GM18505 (cell line): ENCODE data around the gene UBE2F.
"Not testable (repeated sequence)": the region's sequence is repeated elsewhere in the genome, so short reads cannot be mapped to it uniquely, and the experiment has no call there.

Experiments used
- ATAC-seq: cut with Tn5 transposase; IDR thresholded peaks from one replicate; pipeline ENCODE4 v1.9.1; 2021; ENCODE audit not compliant: unreplicated experiment
- POLR2A ChIP-seq: IDR thresholded peaks from 4 replicates; pipeline ENCODE4 v1.6.1; 2011; ENCODE audit warnings: borderline replicate concordance; ENCODE audit not compliant: insufficient read depth, insufficient read length; ENCODE audit errors: extremely low read depth

UBE2F gene

DNA sequence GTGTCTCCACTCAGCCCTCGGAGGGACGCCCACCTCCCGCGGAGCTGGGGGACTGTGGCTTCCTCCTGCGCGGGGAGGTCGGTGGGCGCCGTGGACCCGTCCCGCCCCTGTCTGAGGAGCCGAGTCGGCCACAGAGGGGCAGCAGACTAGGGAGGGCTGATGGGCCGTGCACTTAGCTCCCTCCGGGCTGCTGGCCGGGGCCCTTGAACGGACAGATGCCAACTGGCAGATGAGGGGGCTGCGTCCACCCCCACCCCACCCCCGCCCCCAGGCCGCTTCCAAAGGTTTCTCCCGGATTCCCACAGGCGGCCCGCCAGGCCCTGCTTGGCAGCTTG lies 10.4 kb upstream of the UBE2F start:
- no peak for TF ChIP-seq POLR2A
- ATAC-seq = no peak

DNA sequence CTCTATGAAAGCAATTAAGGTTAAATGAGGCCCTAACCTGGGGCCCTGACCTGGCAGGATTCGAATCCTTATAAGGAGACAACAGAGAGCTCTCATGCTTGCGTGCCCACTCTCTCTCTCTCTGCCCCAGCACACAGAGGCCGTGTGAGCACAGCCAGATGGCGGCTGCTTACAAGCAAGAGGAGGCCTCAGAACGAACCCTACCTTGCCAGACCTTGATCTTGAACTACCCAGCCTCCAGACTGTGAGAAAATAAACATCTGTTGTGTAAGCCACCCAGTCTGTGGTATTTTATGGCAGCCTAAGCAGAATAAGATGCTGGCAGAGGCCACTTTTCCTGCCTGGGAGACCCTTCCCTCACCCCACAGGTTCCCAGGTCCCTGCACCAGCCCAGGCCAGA lies 5.2 kb upstream of the UBE2F start:
- ATAC-seq = no peak
- TF ChIP-seq POLR2A = no peak

DNA sequence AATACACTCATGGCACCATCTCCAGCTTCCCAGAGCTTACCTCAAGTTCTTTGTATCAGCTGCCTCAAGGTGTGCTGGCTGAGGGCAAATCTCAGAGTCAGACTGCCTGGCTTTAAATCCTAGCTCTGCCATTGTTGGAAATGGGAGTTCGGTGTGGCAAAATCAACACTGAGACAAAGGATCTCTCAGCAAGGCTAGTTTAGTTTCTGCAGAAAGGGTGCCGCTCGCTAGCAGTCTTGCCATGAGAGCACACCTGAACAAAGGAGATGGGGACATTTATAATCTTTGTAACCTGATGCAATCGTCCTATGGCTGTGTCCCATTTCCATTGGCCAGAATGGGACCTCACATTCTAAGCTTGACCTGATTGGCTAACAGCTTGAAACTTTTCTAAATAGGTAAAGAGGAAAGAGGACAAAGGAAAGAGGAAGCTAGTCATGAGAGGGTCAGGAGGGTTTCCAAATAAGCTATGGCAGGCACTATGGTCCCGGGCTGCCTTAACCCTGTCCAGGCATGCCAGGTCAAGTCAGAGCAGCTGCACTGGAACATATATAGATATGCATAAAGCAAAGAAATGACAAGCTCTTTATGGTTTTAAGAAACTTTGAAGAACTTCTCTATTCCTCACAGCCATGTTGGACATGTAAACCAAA lies 4.3 kb upstream of the UBE2F start:
- no peak for TF ChIP-seq POLR2A
- ATAC-seq = no peak

DNA sequence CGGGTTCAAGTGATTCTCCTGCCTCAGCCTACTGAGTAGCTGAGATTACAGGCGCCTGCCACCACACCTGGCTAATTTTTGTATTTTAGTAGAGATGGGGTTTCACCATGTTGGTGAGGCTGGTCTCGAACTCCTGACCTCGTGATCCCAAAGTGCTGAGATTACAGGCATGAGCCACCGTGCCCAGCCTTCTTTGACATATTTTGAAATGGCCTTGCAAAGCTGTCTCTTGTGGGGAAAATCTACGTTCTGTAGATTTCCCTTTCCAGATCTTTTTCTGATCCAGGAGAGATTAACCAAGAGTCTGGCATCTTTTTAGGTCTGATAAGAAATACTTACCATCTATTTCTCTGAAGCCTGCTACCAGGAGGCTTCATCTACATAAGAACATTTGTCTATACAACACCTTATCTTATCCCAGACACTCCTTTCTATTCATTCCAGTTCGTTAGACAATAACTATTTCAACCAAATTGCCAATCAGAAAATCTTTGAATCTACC lies 3.3 kb upstream of the UBE2F start:
- not testable (repeated sequence) for ATAC-seq

DNA sequence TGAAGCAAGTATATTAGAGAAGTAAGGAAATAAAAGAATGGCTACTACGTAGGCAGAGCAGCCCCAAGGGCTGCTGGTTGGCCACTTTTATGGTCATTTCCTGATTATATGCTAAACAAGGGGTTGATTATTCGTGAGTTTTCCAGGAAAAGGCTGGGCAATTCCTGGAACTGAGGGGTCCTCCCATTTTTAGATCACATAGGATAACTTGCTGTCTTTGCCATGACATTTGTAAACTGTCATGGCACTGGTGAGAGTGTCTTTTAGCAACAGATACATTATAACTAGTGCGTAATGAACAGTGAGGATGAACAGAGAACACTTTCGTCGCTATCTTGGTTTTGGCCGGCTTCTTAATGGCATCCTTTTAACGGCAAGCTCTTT lies 2.6 kb upstream of the UBE2F start:
- no peak for TF ChIP-seq POLR2A
- no peak for ATAC-seq

DNA sequence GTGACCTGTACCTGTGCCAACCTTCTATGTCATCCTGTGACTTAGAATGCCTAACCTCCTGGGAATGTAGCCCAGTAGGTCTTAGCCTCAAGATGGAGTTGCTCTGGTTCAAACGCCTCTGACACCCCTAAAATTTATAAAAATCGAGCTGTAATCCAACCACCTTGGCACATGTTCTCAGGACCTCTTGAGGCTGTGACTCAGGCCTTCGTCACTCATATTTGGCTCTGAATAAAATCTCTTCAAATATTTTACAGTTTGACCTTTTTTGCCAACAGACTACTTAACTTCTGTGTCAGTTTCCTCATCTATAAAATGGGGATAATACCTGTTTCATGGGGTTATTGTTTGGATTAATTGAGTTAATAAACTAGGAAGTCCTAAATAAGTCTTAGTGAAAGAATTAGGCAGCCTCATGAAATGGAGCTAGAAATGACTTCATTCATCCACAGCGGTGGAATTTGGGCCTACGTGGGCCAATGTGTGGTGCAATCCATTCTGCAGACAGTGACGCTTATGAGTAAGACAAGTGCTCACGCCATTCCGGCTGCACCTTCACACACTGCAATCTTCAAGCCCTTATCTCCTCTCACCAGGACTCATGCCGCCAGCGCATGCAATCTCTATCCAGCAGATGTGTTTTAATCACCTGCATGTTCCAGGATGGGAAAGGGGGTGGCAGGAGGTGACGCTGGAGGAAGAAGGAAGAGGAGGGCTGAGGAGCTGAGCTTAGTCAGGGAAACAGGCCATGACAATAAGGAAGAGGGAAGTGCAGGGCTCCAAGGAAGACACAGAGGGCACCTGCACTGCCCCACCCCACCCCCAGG lies 2.0 kb upstream of the UBE2F start:
- no peak for TF ChIP-seq POLR2A
- ATAC-seq = no peak

DNA sequence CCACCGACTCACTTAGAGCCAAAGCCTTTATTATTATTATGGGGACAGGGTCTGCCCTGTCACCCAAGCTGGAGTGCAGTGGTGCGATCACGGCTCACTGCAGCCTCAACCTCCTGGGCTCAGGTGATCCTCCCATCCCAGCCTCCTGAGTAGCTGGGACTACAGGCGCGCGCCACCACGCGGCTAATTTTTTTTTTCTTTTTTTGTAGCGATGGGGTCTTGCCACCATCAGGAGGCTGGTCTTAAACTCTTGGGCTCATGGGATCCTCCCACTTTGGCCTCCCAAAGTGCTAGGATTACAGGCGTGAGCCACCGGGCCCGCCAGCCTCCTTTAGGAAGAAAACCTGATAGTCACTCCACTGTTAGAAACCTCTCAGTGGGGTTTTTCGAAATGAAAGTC lies 970 bp upstream of the UBE2F start:
- not testable (repeated sequence) for ATAC-seq

DNA sequence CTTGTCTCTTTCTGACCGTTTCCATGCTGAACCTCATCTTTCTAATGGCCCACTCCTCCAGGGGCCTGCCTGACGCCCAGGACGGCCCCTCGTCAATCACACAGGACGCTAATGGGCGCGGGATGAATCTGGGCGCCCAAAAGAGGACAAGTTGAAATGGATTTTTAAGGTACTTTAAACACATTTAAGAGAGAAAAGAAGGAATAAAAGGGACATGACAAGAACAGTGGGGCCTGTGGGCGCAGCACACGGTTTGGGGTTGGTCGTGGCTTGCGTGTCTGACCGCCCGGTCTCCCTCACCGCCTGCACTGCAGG lies 607 bp upstream of the UBE2F start:
- ATAC-seq = no peak
- TF ChIP-seq POLR2A = no peak

DNA sequence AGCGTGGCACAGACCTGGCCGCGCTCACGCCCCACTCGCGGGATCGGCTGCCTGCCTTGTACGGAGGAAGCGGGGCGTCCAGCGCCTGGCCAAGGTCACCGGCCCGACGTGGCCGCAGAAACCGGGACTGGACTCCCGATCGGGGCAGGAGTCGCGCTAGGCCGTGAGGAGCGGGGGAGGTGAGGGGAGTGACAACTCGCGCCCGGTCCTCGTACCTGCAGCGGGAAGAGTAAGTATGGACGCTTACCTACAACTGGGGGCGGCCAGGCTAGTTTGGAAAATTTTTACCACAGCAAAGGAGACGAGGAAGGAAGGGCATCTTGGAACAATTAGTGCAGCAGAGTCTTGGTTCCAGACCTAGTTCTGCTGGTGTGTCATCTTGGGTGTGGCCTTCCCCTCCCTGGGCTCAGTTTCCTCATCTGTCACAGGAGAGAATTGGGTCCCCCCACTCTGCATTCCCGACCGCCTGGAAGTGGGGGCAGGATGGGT lies 693 bp downstream of the UBE2F start:
- no peak for ATAC-seq
- TF ChIP-seq POLR2A = no peak

DNA sequence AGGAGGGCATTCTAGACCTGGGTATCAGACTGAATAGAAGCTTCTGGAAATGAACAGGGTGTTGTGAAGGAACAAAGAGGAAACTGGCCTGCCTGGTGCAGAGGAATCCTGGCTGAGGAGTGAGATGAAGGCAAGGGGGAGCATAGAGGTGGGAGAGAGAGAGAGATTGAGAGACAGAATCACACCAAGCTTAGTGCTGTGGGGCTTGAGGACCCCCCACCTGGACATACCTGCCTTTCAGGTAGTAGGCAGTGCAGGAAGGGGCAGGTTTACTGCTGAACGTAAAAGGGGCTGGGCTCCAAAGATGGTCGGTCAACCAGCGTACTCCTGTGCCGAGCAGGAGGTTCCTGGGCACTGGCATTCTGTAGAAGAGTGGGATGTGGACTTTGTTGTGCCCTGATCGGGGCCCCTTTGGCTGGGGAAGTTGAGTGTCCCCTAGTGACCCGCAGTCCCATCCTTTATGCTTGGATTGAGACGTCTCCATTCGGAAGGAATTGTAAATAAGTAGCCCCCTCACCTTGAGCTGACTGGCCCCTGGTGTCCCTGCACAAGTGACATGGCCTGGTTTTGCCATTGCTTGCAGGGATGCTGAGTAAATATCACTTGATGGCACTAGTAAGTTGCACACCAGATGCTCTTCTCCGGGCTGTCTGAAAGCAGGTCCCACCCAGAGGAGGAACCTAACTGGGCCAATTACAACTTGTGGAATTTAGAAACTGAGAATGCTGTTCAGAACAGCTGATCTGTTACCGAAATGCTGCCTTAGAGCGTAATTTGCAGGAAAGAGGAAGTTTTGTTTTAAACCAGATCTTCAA lies 1.4 kb downstream of the UBE2F start:
- peak; percentile 28 for ATAC-seq
- no peak for TF ChIP-seq POLR2A

DNA sequence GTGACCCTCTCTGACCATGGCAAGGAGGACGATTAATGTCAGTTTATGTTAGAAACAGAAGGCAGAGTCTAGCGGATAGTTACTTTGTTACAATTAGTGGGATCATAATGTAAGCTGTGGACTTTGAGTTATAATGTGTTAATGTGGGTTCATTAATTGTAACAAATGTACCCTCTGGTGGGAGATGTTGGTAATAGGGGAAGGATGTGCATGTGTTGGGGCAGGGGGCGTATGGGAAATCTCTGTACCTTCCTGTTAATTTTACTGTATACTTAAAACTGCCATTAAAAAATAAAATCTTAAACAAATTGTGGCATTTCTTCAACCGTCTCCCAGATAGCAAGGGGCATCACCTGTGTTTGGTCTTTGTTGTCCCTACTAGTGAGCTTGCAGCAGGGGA lies 4.8 kb downstream of the UBE2F start:
- ATAC-seq = no peak
- TF ChIP-seq POLR2A = no peak

DNA sequence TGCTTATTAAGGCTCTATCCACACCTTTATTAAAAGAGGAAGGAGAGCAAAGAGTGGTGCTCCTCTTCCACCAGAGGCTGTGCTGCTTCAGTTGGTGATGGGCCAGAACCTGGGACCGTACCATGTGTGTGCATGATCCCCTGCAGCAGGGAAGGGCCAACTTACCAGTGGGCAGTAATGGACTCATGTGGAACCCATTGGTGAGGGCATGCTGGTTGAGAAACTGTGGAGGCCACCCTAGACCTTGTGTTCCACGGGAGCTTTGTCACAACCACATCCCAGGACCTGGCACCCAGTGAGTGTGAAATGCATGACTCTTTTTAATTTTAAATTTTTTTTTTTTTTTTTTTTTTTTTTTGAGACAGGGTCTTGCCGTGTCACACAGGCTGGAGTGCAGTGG lies 5.4 kb downstream of the UBE2F start:
- TF ChIP-seq POLR2A = no peak
- ATAC-seq = no peak

DNA sequence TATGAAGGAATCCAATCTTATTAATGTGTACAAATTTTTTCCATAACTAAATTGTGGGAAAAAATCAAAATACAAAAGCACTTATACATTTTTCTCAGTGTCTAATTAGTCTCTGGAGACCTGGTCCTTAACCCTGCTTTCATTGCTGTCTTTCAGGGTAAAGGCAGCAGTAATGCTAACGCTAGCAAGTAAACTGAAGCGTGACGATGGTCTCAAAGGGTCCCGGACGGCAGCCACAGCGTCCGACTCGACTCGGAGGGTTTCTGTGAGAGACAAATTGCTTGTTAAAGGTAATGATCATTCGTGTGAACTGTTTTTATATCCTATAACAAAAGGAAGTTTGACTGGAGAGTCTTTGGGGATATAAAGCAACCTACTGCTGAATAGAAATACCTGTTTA lies 6.1 kb downstream of the UBE2F start:
- ATAC-seq = no peak
- no peak for TF ChIP-seq POLR2A

DNA sequence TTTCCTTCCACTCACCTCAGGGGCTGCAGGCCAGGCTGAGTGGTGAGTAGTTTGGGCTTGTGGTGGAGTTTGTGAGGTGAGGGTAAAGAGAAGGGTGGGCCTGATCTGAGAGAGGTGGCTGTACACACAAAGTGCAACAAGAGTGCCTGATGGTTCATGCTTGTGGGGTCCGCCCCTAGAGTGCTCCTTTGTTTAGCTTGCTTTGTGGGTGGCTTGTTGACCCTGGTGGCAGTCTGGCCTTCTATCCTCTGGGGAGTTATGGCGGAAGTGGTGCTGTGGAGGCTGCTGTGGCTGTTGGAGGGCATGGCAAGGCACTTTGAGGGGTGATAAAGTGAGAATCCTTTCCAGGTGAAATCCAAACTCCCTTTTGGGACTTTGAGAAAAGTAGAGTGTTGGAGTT lies 10.6 kb downstream of the UBE2F start:
- no peak for ATAC-seq
- no peak for TF ChIP-seq POLR2A
